GM12874 (cell line): ENCODE results near the gene TMEM18.

Source experiments
- CTCF ChIP-seq: IDR thresholded peaks from 2 replicates; pipeline ENCODE4 v1.5.1; 2011; ENCODE audit warnings: low read depth, mild to moderate bottlenecking, control low read depth, low read length, moderate library complexity; ENCODE audit not compliant: insufficient read depth

Gene TMEM18

GRCh38 chr2:681312-681711, 4.1 kb upstream of the TMEM18 start:
- no peak for TF ChIP-seq CTCF

GRCh38 chr2:680496-680895, 3.3 kb upstream of the TMEM18 start:
- TF ChIP-seq CTCF = no peak

GRCh38 chr2:678964-679363, 1.8 kb upstream of the TMEM18 start:
- no peak for TF ChIP-seq CTCF

GRCh38 chr2:677959-678550, 849 bp upstream of the TMEM18 start:
- no peak for TF ChIP-seq CTCF

GRCh38 chr2:676647-677055, 555 bp downstream of the TMEM18 start:
- no peak for TF ChIP-seq CTCF

- TF ChIP-seq CTCF = no peak
Observed at GRCh38 chr2:675982-676646, 1.1 kb downstream of the TMEM18 start.

GRCh38 chr2:675460-675859, 1.7 kb downstream of the TMEM18 start:
- no peak for TF ChIP-seq CTCF
